ENCODE data around the gene ZP1.

The ZP1 gene

DNA sequence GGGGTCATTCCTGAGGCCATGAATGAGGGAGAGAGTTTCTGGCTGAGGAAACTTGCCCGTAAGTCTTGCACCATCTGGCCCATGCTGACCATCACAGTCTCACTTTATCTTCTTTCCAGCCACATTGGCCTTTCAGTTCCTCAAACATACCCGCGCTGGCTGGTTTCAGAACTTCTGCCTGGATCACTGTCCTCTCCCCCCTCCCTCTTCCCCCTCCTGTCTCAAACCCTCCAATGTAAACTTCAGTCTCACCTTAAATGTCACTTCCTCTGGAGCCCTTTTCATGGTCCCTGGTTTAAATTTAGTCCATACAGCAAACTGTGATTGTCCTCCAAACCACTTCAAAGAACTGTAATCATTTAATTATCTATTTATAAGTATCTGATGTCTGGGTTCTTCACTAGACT, 42.9 kb downstream of the ZP1 start:
- no peak for DNase-seq (ENCODE audit: low read depth)

- DNase-seq (ENCODE audit: low read depth): no peak
Measured at GRCh38 chr11:60910711-60911380, 43.5 kb downstream of the ZP1 start.

DNA sequence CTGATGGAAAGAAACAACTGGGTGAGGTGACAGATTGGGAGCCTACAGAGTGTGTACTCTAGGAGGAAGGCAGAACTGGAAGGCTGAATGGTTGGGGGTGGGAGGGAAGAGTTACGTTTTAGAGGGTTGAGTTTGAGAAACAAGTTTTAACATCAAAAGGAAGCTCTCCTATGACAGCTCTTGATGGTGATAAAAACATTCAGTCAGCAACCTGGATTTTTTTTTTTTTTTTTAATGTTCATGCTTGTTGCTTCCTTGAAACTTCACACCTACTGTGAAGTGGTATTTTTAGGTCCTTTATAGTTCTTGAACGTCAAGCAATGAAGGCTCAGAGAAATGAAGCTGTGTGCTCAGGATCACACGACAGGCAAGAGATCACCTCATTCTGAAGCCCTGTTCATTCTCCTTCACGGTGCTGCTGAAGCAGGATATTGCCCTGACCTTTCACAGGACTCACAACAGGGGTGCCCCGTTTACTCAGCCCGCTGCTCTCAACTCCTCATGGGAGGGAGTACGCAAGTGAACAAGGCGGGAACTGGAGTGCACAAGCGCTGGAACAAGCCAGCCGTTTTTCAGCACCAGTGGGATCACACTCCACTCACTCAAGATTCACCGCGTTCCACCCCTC, 45.0 kb downstream of the ZP1 start:
- no peak for DNase-seq (ENCODE audit: low read depth)

DNA sequence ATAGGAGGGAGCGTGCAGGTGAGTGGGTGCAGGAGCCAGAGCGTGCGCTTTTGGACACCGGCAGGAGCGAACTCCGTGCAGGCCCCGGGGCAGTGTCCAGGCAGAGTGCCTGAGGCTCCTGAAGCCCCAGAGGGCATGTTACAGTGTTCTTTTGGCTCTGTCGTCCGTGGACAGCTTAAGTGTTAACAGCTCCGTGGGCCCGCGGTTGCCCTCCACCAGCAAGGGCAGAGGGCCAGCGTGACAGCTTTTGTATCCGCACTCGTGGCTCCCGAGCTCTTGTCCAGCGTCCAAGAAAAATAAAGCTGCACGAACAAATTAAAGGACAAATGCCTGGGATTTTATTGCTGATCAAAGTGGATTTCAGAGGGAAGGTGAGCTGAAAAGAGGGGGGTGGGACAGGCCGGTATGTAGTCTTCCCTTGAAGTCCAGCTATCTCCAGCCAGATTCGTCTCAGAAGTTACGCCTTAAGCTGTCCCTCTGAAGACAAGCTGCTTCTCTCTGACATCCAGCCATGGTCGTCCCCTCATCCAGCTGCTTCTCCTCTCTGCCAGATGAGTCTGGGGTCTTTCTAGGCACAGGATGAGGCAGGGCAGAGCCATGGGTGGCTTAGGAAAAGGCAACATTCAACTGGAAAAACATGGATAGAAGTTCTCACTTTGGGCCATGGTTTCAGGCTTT, 45.6 kb downstream of the ZP1 start:
- no peak for DNase-seq (ENCODE audit: low read depth)

DNA sequence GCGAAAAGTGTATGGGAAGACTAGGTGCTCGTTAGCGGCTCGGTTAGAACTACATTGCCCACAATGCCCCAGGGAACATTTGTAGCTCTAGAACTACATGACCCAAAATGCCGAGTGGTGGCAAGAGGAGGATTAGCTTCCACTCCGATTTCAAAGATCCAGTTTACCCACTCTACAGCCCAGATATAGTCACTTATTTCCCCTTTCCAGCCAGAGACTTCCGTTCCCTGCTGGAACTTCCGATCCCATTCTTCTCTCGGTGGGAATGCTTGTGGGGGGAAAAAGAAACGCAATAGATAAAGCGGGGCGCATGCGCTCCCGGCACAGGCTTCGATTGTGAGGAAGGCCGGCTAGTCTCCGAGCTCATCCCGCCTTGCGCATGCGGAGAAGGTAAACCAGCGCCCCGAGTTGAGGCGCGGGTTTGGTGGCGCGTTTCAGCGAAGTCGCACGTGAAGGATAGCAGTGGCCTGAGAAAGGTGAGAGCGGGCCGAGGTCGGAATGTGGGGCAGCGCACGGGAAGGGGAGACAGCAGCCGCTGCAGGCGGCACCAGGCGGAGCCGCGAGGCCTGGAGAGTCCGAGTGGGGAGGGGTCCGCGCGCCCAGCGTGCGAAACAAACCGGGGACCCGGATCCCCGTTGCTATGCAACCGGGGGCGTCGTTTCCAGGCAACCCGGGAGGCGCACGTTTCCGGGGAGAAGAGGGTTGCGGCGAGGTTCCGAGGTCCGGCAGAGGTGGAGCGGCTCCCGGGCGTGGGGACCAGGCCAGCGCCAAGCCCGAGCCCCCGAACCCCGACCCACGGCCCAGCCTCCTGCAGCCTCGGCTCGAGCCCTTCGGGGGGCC, 46.7 kb downstream of the ZP1 start, which contains the start of gene TMEM109:
Gene TMEM109 (plus strand): TSS at position 366 of the 840 bp plus-strand sequence. CDS start 5,536 bp downstream, outside the sequence.
- DNase-seq (ENCODE audit: low read depth): peak; percentile 85

DNA sequence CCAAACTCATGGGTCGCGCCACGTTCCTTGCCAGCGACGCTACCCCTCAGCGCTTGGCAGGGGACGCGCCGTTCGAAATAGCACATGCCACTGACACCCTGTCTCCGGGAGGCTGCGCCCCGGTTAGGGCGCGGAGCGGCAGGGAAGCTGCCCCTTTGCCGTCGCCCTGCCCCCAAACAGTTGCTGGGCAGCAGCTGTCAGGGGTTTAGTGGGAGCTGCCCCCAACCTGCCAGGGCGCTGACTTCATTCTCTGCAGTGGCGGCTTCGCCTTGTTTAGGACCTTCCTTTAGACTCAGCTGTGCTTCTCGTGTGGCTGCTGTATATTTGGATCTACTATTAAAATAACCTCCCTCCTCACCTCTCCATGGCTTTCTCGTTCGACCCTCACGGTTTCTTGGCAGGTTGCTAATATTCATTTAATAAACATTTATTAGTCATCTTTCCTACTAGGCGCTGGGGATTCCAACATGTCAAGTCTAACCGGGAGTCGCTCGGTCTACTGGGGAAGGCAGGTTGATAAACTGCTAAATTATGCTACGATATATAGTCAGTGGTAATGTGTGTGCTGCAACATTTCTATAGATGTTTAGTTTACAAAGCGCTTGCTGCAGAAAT, 47.4 kb downstream of the ZP1 start:
- DNase-seq (ENCODE audit: low read depth): peak; percentile 23

DNA sequence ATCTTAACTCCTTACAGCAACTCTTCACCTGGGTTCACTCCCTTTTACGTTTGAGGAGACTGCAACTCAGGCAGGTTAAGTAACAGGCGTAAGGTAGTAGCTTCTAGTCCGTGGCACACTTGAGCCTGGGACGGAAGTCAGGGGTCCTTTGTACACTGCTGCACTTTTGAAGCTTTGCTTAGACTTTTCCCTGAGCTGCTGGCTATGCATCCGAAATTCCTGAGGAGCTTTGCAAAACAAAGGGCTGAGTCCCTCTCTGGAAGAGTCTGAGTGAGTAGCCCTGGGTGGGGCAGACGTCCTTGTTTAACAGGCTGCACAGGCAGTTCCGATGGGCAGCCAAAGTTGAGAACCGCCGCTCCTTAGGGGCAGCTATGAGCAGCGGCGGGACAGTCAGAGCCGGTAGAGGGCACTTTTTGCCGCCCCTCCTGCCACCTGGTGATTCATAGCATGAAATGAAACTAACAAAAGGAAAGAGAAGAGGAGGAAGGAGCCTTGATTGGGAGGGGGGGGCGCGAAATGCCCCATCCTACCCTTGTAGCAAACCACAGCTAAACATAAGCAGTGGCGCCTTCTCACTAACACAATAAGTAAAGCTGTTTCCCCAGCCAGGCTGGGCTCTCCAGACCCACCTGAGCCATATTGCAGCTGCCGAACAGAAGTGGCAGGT, 48.0 kb downstream of the ZP1 start:
- DNase-seq (ENCODE audit: low read depth): peak; percentile 63

DNA sequence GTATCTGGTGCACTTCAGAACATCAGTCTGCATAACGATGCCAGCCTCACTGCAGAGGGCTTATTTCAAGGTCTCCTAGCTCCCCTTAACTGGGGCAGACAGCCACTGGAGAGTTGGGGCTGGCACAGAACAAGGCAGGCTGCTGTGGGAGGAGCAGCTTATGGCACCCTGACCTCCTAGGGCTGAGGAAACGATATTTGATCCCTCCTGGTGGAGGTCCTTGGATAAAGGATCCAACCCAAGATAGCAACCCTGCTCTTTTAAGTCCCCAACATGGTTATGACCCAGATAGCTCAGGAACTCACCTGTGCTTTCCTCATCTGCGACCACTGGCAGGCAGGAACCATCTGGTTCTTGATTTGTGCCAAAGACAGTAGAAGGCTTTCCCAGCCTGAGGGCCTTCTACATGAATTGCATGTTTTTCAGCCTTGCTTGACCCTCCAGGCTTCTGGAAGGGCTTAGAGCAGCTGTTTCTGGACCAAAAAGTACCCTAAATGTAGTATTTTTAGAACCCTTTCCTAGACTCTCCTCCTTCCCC, 49.4 kb downstream of the ZP1 start:
- no peak for DNase-seq (ENCODE audit: low read depth)

DNA sequence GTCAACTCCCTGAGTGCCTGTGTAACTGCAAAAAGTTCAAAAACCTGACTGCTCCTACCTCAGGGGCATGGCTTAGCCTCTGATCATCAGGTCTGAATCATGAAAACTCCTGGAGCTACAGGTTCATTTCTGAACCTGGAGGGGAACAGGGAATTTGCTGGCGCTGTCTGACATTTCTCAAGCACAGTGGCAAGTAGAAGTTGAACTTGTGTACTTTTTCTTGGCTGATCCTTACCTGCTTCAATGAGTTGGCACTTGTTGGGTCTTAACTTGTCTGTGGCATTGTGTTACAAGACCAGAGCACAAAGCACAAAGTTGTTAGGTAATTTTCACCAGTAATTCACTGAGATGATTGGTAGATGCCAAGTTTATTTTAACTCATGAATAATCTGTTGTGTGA, 49.9 kb downstream of the ZP1 start:
- DNase-seq (ENCODE audit: low read depth): no peak

DNA sequence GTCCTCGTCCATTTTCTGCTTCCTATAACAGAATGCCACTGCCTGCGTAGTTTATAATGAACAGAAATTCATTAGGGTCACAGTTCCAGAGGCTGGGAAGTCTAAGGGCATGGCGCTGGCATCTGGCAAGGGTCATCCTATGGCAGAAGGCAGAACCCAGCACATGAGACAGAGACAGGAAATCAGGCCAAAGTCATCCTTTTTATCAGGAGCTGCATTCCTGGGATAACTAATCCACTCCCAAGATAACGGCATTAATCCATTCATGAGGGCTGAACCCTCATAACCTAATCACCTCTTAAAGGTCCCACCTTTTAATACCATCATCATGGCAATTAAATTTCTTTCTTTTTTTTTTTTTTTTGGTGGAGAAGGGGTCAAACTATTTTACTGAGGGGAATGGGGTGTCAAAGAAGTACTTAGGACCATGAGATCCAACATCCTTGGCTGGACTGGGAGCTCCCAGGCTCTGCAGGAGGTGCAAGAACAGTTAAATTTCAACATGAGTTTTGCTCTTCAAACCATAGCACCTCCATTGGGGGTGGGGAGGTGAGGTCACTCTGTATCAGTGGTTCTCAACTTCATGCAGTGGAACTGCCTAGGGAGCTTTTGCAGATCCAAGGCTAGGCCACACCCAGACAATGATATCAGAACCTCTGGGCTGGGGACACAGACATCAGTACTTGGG, 51.1 kb downstream of the ZP1 start:
- no peak for DNase-seq (ENCODE audit: low read depth)

- DNase-seq (ENCODE audit: low read depth): no peak
Measured at GRCh38 chr11:60918939-60919265, 51.6 kb downstream of the ZP1 start.

- DNase-seq (ENCODE audit: low read depth): no peak
Measured at GRCh38 chr11:60919320-60919719, 52.0 kb downstream of the ZP1 start.

- DNase-seq (ENCODE audit: low read depth): no peak
Measured at GRCh38 chr11:60919956-60920355, 52.6 kb downstream of the ZP1 start.

GRCh38 chr11:60921259-60921658, 53.9 kb downstream of the ZP1 start:
- DNase-seq (ENCODE audit: low read depth): no peak

DNA sequence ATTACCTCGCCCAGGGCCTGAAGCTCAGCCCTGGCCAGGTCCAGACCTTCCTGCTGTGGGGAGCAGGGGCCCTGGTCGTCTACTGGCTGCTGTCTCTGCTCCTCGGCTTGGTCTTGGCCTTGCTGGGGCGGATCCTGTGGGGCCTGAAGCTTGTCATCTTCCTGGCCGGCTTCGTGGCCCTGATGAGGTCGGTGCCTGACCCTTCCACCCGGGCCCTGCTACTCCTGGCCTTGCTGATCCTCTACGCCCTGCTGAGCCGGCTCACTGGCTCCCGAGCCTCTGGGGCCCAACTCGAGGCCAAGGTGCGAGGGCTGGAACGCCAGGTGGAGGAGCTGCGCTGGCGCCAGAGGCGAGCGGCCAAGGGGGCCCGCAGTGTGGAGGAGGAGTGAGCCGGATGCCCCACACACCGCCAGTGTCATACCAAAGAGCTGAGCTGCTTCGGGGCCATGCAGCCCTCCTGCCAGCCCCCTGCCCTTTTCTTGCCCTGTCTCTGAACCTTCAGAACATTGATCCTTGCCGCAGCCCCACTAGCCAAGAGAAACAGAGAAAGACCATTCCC, 54.5 kb downstream of the ZP1 start:
- no peak for DNase-seq (ENCODE audit: low read depth)

DNA sequence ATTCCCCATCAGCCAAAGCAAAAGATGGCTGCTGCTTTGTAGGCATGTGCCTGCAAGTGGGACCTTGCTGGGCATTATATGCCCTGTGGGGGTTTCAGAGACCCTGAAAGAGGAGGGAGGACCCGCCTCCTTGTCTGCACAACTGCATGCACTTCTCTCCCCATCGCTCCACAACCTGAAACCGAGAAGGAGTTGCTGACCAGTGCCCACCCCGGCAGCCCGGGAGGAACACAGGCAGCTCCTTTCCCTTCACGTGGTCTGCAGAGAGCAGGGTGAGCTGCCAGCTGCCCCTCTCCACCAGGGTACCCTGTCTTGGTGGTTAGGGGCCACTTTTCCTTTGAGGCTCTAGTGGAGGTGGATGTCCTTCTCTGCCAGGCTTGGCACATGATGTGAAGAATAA, 55.6 kb downstream of the ZP1 start:
- no peak for DNase-seq (ENCODE audit: low read depth)

- DNase-seq (ENCODE audit: low read depth): no peak
Measured at GRCh38 chr11:60923326-60923725, 56.0 kb downstream of the ZP1 start.

DNA sequence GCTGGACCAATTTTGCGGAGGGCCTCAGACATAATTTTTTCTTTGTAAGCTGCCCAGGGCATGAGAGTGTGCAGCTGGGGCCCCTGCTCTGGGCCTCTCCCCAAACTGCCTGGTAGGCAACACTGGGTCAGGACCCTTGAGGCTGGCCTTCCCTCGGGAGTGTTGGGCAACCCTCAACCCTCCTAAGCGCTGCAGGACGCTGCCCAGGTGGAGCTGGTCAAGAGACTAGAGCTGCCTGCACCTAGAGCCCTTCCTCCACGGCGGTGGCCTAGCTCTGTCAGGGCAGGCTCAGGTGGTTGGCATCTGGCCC, 56.4 kb downstream of the ZP1 start:
- DNase-seq (ENCODE audit: low read depth): no peak

GRCh38 chr11:60924110-60924905, 57.0 kb downstream of the ZP1 start, which contains the start of gene TMEM132A:
TSS of gene TMEM132A (plus strand) at chr11:60924460. CDS start at chr11:60924634, 174 bp downstream.
- DNase-seq (ENCODE audit: low read depth): no peak

All from activated T-cell treated with anti-CD3 and anti-CD28 coated beads for 24 hours (primary cell).